Activated T-helper 2 cell treated with anti-CD3 and anti-CD28 coated beads, Interferon-gamma antibody, Interleukin-2, Interleukin-4, amounts not matched to agents 10 μg/mL and 5 μg/mL and 100 μg/mL, durations not matched to agents 14 hours and 24 hours and 36 hours (primary cell): ENCODE results near the gene CRIM1. TPM values are rescaled to one million over a fixed set of nuclear protein-coding genes. Genes with fewer than 3 reads are reported as not detected.

ENCODE experiments used
- DNase-seq: peaks from one replicate; pipeline ENCODE4 v3.0.0; 2021; ENCODE audit warnings: low spot score
- H3K27ac Mint-ChIP-seq: one replicate; pipeline ENCODE4 v1.8.0; 2021; ENCODE audit warnings: mixed read lengths
- H3K27me3 Mint-ChIP-seq: one replicate; pipeline ENCODE4 v1.8.0; 2021; ENCODE audit warnings: low read depth, mixed read lengths
- H3K36me3 Mint-ChIP-seq: one replicate; pipeline ENCODE4 v1.8.0; 2021; ENCODE audit warnings: low read depth, mixed read lengths
- H3K4me1 Mint-ChIP-seq: one replicate; pipeline ENCODE4 v1.8.0; 2021; ENCODE audit warnings: low read depth, mixed read lengths
- H3K4me3 Mint-ChIP-seq: one replicate; pipeline ENCODE4 v1.8.0; 2021; ENCODE audit warnings: low read depth, mild to moderate bottlenecking, moderate library complexity, mixed read lengths
- H3K9me3 Mint-ChIP-seq: one replicate; pipeline ENCODE4 v1.8.0; 2021; ENCODE audit warnings: mixed read lengths
- intact Hi-C: fragments of 100-400 bp; cut with micrococcal nuclease; formaldehyde crosslinking; loops from one replicate; pipeline ENCODE4 v1.15.1; 2023
- total RNA-seq: library from RNA; stranded (reverse); gene quantifications from 2 replicates; pipeline ENCODE4 v1.2.3, GENCODE V29; 2022

Gene CRIM1
- total RNA-seq, 1 donor from 2014 or later, result 12.8 TPM

DNA sequence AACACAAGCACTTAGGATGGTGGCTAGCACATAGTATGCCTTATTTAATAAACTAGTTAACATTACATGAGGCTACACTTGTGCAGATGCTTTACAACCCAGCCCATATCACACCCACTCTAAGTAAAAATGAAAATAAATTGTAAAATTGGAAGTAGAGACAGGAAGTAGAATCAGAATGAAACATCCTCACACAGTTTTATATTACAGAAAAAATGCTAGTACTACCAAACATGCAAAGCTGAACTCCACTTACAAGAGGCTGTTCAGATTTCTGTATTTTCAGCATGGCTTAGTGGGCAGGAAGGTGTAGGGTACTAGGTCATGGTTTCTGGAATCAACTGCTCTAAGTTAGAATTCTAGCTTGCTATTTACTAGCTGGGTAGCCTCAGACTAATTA, 18.2 kb upstream of the CRIM1 start:
- intact Hi-C loops, result no loop called here
- no peak overlapping the region for H3K4me3 Mint-ChIP-seq
- no peak for DNase-seq
- H3K4me1 Mint-ChIP-seq, result peaks cover 14% of the 10 kb centered on the region
- no peaks in the 10 kb centered on the region for H3K9me3 Mint-ChIP-seq
- H3K36me3 Mint-ChIP-seq, result no peaks in the 10 kb centered on the region
- H3K27ac Mint-ChIP-seq, result no peak overlapping the region
- peaks cover 24% of the 10 kb centered on the region for H3K27me3 Mint-ChIP-seq

DNA sequence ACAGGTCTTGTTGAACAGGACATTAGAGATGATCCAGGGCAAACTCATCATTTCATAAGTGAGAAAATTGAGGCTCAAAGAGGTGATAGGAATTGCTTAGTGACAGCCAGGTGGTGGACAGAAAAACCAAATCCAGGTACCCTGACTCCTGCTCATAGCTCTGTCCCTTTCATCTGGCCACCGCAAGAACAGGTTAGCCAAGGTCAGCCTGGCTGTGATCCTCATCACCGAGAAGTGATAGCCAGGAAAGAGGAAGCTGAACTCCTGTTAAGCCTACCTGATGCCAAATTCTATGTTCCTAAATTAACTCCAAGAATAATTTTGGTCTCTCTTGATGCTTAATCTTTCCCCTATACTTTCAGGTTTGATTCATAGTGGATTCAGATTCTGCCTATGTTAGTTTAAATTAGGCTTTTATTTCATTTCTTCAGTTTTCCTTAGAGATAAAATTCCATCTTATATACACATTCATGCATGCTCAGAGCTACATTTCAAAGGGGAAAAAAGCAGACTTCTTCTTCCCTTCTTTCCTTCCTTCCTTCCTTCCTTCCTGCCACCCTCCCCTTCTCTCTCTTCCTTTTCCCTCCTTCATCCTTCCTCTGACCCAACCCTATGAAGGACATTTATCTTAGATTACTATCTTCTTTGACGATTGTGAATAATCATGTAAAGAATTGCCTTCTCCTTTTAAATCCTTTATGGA, 17.3 kb upstream of the CRIM1 start:
- no peak overlapping the region for H3K27ac Mint-ChIP-seq
- H3K4me1 Mint-ChIP-seq, result peaks cover 13% of the 10 kb centered on the region
- peaks cover 25% of the 10 kb centered on the region for H3K27me3 Mint-ChIP-seq
- no peak overlapping the region for H3K4me3 Mint-ChIP-seq
- no peaks in the 10 kb centered on the region for H3K36me3 Mint-ChIP-seq
- H3K9me3 Mint-ChIP-seq, result no peaks in the 10 kb centered on the region
- no peak for DNase-seq
- intact Hi-C loops, result no loop called here

DNA sequence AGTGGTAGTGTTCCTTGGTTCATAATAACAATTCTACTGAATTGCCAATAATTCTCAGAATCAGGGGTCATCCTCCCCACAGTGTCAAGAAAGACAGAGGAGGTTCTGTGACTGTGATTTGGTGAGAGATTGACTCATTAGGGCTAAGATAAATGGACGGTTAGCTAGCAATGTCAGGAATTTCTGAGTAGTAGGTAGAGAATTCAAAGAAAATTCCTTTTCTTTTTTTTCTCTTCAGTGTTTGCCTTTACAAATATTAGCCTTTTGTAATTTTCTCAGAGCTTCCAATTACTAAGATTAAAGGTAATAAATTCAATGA, 16.8 kb upstream of the CRIM1 start:
- intact Hi-C loops, result no loop called here
- Mint-ChIP-seq H3K27ac (no peak overlapping the region), H3K9me3 (no peaks in the 10 kb centered on the region), H3K27me3 (peaks cover 25% of the 10 kb centered on the region), H3K4me3 (no peak overlapping the region), H3K4me1 (peaks cover 11% of the 10 kb centered on the region), H3K36me3 (no peaks in the 10 kb centered on the region)
- DNase-seq, result no peak

GRCh38 chr2:36339607-36340218, 15.9 kb upstream of the CRIM1 start:
- Mint-ChIP-seq H3K27me3 (peaks cover 26% of the 10 kb centered on the region), H3K36me3 (no peaks in the 10 kb centered on the region), H3K9me3 (no peaks in the 10 kb centered on the region), H3K4me1 (peaks cover 11% of the 10 kb centered on the region), H3K4me3 (no peak overlapping the region), H3K27ac (no peak overlapping the region)
- intact Hi-C loops, result no loop called here
- DNase-seq, result no peak

DNA sequence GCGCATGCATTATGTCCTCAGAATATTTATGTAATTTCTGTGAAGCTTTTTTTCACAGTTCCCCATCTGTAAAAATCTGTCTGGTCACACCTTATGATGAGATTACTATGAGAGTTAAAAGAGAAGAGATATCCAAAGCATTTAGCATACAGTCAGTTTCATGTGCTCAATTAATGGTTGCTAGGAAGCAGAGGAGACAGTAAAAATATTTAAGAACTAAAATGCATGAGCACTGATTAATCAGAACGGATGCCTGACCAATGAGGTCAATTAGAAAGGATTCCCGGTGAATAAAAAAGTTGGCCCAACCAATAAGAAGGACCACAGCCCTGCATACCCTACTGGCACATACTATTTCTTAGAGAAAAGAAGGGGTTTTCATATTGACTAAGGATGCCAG, 12.0 kb upstream of the CRIM1 start:
- Mint-ChIP-seq H3K36me3 (no peaks in the 10 kb centered on the region), H3K27ac (no peak overlapping the region), H3K27me3 (peaks cover 36% of the 10 kb centered on the region), H3K4me3 (no peak overlapping the region), H3K9me3 (no peaks in the 10 kb centered on the region), H3K4me1 (peaks cover 2% of the 10 kb centered on the region)
- intact Hi-C loops, result no loop called here
- DNase-seq, result no peak

- peaks cover 52% of the 10 kb centered on the region for H3K27me3 Mint-ChIP-seq
- intact Hi-C loops, result no loop called here
- H3K27ac Mint-ChIP-seq, result no peak overlapping the region
- H3K4me3 Mint-ChIP-seq, result no peak overlapping the region
- peaks cover 6% of the 10 kb centered on the region for H3K4me1 Mint-ChIP-seq
- no peaks in the 10 kb centered on the region for H3K9me3 Mint-ChIP-seq
- no peak for DNase-seq
- no peaks in the 10 kb centered on the region for H3K36me3 Mint-ChIP-seq
These were observed 6.9 kb upstream of the CRIM1 start for GRCh38 chr2:36348721-36349120.

DNA sequence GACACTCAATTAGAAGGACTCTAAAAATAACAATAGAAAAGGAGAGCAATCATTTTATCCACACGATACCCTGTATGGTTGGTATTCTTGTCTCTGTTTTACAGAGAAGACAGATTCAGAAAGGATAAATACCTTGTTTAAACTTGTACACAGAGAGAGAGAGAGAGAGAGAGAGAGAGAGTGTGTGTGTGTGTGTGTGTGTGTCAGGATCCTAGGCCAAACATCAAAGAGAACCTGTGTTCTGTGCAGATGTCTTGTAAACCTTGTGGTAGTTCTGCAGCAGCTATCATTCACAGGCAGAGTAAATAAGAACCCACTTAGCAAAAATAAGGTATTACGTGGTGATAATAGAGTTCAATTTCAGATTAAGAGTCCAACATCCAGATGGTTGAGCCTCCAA, 4.3 kb upstream of the CRIM1 start:
- Mint-ChIP-seq H3K36me3 (no peaks in the 10 kb centered on the region), H3K4me3 (no peak overlapping the region), H3K27me3 (peaks cover 55% of the 10 kb centered on the region), H3K9me3 (no peaks in the 10 kb centered on the region), H3K4me1 (peaks cover 9% of the 10 kb centered on the region), H3K27ac (no peak overlapping the region)
- DNase-seq, result no peak
- intact Hi-C loops, result loop anchor here (5.0 kb wide), 1 partner anchor 436 kb away; no protein-coding TSS in a partner anchor

GRCh38 chr2:36351736-36352349, 3.7 kb upstream of the CRIM1 start:
- no peak for DNase-seq
- Mint-ChIP-seq H3K36me3 (no peaks in the 10 kb centered on the region), H3K4me3 (no peak overlapping the region), H3K27ac (no peak overlapping the region), H3K9me3 (no peaks in the 10 kb centered on the region), H3K27me3 (peaks cover 50% of the 10 kb centered on the region), H3K4me1 (peaks cover 9% of the 10 kb centered on the region)
- intact Hi-C loops, result loop anchor here (1.0 to 5.0 kb wide), 3 partner anchors 155 to 435 kb away; no protein-coding TSS in a partner anchor

GRCh38 chr2:36352701-36353100, 2.9 kb upstream of the CRIM1 start:
- Mint-ChIP-seq H3K4me3 (no peak overlapping the region), H3K4me1 (peaks cover 17% of the 10 kb centered on the region), H3K9me3 (no peaks in the 10 kb centered on the region), H3K27me3 (peaks cover 55% of the 10 kb centered on the region), H3K27ac (no peak overlapping the region), H3K36me3 (no peaks in the 10 kb centered on the region)
- DNase-seq, result no peak
- intact Hi-C loops, result loop anchor here (1.0 to 5.0 kb wide), 3 partner anchors 154 to 435 kb away; no protein-coding TSS in a partner anchor

- H3K9me3 Mint-ChIP-seq, result no peaks in the 10 kb centered on the region
- no peaks in the 10 kb centered on the region for H3K36me3 Mint-ChIP-seq
- peaks cover 61% of the 10 kb centered on the region for H3K27me3 Mint-ChIP-seq
- H3K4me1 Mint-ChIP-seq, result peaks cover 28% of the 10 kb centered on the region
- H3K27ac Mint-ChIP-seq, result peak overlapping the region; percentile 24
- DNase-seq, result no peak
- intact Hi-C loops, result loop anchor here (2.0 to 5.0 kb wide), 5 partner anchors 44 to 433 kb away; no protein-coding TSS in a partner anchor
- peak overlapping the region; percentile 82 for H3K4me3 Mint-ChIP-seq
These were observed 797 bp upstream of the CRIM1 start for GRCh38 chr2:36354811-36355150.

DNA sequence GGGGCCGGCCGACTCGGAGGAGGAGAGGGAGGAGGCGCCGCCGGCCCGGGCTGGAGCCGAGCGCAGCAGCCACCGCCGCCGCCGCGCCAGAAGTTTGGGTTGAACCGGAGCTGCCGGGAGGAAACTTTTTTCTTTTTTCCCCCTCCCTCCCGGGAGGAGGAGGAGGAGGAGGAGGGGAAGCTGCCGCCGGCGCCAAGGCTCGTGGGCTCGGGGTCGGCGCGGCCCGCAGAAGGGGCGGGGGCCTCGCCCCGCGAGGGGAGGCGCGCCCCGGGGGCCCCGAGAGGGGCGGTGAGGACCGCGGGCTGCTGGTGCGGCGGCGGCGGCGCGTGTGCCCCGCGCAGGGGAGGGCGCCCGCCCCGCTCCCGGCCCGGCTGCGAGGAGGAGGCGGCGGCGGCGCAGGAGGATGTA, 316 bp downstream of the CRIM1 start:
- intact Hi-C loops, result loop anchor here (2.0 to 5.0 kb wide), 7 partner anchors 45 to 241 kb away; no protein-coding TSS in a partner anchor
- Mint-ChIP-seq H3K36me3 (no peaks in the 10 kb centered on the region), H3K4me1 (peaks cover 25% of the 10 kb centered on the region), H3K4me3 (no peak overlapping the region), H3K27me3 (peaks cover 62% of the 10 kb centered on the region), H3K27ac (no peak overlapping the region), H3K9me3 (no peaks in the 10 kb centered on the region)
- DNase-seq, result peak; percentile 25

DNA sequence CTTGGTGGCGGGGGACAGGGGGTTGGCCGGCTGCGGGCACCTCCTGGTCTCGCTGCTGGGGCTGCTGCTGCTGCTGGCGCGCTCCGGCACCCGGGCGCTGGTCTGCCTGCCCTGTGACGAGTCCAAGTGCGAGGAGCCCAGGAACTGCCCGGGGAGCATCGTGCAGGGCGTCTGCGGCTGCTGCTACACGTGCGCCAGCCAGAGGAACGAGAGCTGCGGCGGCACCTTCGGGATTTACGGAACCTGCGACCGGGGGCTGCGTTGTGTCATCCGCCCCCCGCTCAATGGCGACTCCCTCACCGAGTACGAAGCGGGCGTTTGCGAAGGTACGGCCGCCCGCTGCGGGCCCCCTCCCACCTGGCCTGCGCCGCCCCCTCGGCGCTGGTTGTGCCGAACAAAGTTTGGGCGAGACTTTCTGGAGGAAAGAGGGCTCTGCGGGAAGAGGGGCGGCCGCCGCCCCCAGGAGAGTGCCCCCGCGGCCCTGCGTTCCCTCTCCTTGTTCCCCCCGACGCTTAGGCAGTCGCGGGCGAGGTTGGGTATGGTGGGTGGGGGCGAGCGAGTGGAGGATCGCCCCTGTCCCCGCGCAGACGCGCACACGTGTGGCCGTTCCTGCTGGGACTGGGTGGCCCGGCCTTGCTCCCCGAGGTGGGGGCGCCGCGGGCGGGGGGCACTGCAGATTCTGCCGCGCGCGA, 866 bp downstream of the CRIM1 start:
- Mint-ChIP-seq H3K27me3 (peaks cover 61% of the 10 kb centered on the region), H3K4me1 (peaks cover 25% of the 10 kb centered on the region), H3K36me3 (no peaks in the 10 kb centered on the region), H3K27ac (peak overlapping the region; percentile 18), H3K9me3 (no peaks in the 10 kb centered on the region), H3K4me3 (peak overlapping the region; percentile 88)
- DNase-seq, result no peak
- intact Hi-C loops, result loop anchor here (2.0 to 5.0 kb wide), 5 partner anchors 46 to 240 kb away; no protein-coding TSS in a partner anchor
